Stomach (tissue), 4 donors: ENCODE data around the gene VMP1.

ENCODE experiments used
- EP300 ChIP-seq: sonication (generic); formaldehyde crosslinking; IDR thresholded peaks from one replicate; pipeline ENCODE4 v1.6.1; 2017; ENCODE audit warnings: antibody characterized with exemption
- POLR2A ChIP-seq, 4 donors: fragments of 450-650 bp; IDR thresholded peaks; one replicate each; pipeline ENCODE4 v1.6.1; 2016; ENCODE audit warnings: antibody characterized with exemption in 4 of 4, control low read depth in 2 of 4, mild to moderate bottlenecking in 1 of 4, moderate library complexity in 1 of 4
- POLR2AphosphoS5 ChIP-seq, 3 donors: sonication (generic); formaldehyde crosslinking; IDR thresholded peaks; one replicate each; pipeline ENCODE4 v1.6.1; 2016; ENCODE audit warnings: antibody characterized with exemption in 3 of 3
- TF ChIP-seq, protein P1 (sequence below), 7 experiments: fragments of 450-650 bp in 4 of 7; fragments of 200-600 bp in 3 of 7; sonication (generic) in 3 of 7; IDR thresholded peaks; one replicate each; pipeline ENCODE4 v1.5.1; 2016 to 2019; ENCODE audit warnings: antibody characterized with exemption in 7 of 7, control low read depth in 2 of 7, mild to moderate bottlenecking in 1 of 7

GRCh38 chr17:59752446-59752845 is 45.0 kb downstream of the VMP1 start:
- TF ChIP-seq, protein P1, sequence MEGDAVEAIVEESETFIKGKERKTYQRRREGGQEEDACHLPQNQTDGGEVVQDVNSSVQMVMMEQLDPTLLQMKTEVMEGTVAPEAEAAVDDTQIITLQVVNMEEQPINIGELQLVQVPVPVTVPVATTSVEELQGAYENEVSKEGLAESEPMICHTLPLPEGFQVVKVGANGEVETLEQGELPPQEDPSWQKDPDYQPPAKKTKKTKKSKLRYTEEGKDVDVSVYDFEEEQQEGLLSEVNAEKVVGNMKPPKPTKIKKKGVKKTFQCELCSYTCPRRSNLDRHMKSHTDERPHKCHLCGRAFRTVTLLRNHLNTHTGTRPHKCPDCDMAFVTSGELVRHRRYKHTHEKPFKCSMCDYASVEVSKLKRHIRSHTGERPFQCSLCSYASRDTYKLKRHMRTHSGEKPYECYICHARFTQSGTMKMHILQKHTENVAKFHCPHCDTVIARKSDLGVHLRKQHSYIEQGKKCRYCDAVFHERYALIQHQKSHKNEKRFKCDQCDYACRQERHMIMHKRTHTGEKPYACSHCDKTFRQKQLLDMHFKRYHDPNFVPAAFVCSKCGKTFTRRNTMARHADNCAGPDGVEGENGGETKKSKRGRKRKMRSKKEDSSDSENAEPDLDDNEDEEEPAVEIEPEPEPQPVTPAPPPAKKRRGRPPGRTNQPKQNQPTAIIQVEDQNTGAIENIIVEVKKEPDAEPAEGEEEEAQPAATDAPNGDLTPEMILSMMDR (IDR thresholded peaks at IDR 0.05) = no peak
- TF ChIP-seq POLR2A (IDR thresholded peaks at IDR 0.05) = no peak
- no peak for TF ChIP-seq POLR2AphosphoS5 (IDR thresholded peaks at IDR 0.05)
- no peak for TF ChIP-seq EP300
